UCSD-AML1 (cell line): ENCODE data around the gene DPP4.

Experiments used
- DNase-seq: peaks from one replicate; lab custom pipeline; 2025; ENCODE audit not compliant: unreplicated experiment; lab: John Stamatoyannopoulos, UW

The DPP4 gene

GRCh38 chr2:162073888-162074631, at the start of gene DPP4:
Gene DPP4, minus strand, starts transcription at chr2:162074215. Its CDS starts 234 bp downstream, at chr2:162073981.
- DNase-seq: no peak

GRCh38 chr2:162118166-162119031, 44.4 kb upstream of the DPP4 start:
- no peak for DNase-seq

- DNase-seq: no peak
These were observed 42.3 kb upstream of the DPP4 start for GRCh38 chr2:162116352-162116751.

GRCh38 chr2:162115076-162115475, 41.1 kb upstream of the DPP4 start:
- DNase-seq: no peak

- DNase-seq: no peak
These were observed 40.3 kb upstream of the DPP4 start for GRCh38 chr2:162114271-162114670.

- no peak for DNase-seq
These were observed 39.8 kb upstream of the DPP4 start for GRCh38 chr2:162113776-162114168.

GRCh38 chr2:162113088-162113775, 39.2 kb upstream of the DPP4 start:
- DNase-seq: no peak

GRCh38 chr2:162111958-162112850, 38.2 kb upstream of the DPP4 start:
- no peak for DNase-seq

GRCh38 chr2:162107361-162107901, 33.4 kb upstream of the DPP4 start:
- no peak for DNase-seq

GRCh38 chr2:162106746-162107145, 32.7 kb upstream of the DPP4 start:
- no peak for DNase-seq

- no peak for DNase-seq
These were observed 32.1 kb upstream of the DPP4 start for GRCh38 chr2:162106146-162106551.

- no peak for DNase-seq
These were observed 29.5 kb upstream of the DPP4 start for GRCh38 chr2:162103443-162104009.

- DNase-seq: no peak
These were observed 26.6 kb upstream of the DPP4 start for GRCh38 chr2:162100579-162100978.

GRCh38 chr2:162099836-162100235, 25.8 kb upstream of the DPP4 start:
- DNase-seq: no peak

GRCh38 chr2:162092658-162093556, 18.9 kb upstream of the DPP4 start:
- DNase-seq: no peak

GRCh38 chr2:162092008-162092390, 18.0 kb upstream of the DPP4 start:
- DNase-seq: no peak

- no peak for DNase-seq
These were observed 17.5 kb upstream of the DPP4 start for GRCh38 chr2:162091325-162092007.

- no peak for DNase-seq
These were observed 16.1 kb upstream of the DPP4 start for GRCh38 chr2:162090109-162090508.
